Kidney epithelial cell (primary cell): ENCODE measurements around the gene KCNQ1. TPM values are rescaled to one million over a fixed set of nuclear protein-coding genes. Genes with fewer than 3 reads are reported as not detected.

Experiments
- DNase-seq: peaks from one replicate; pipeline ENCODE4 v3.0.0-alpha.2; 2010; ENCODE audit warnings: low read depth
- H3K27me3 ChIP-seq: 2 replicates; pipeline ENCODE4 v1.6.0; 2011; ENCODE audit warnings: low read length; ENCODE audit not compliant: control insufficient read depth, insufficient read depth
- H3K36me3 ChIP-seq: 2 replicates; pipeline ENCODE4 v1.5.1; 2011; ENCODE audit warnings: low read length; ENCODE audit not compliant: control insufficient read depth, insufficient read depth
- H3K4me3 ChIP-seq: 2 replicates; pipeline ENCODE4 v1.5.1; 2011; ENCODE audit warnings: low read depth, mild to moderate bottlenecking, control low read depth, low read length
- total RNA-seq: library from RNA; depleted of rRNA; stranded (reverse); fragments of >200 nt; gene quantifications from 2 replicates; pipeline ENCODE4 v1.2.3, GENCODE V29; 2015
- TF ChIP-seq, protein P1 (sequence below): IDR thresholded peaks from 2 replicates; pipeline ENCODE4 v1.5.1; 2011; ENCODE audit warnings: mild to moderate bottlenecking, moderate library complexity, low read length, control low read depth, inconsistent platforms; ENCODE audit not compliant: insufficient read depth, poor library complexity, severe bottlenecking

The KCNQ1 gene
- total RNA-seq, 1 donor from 2014 or later = 2.3 TPM

DNA sequence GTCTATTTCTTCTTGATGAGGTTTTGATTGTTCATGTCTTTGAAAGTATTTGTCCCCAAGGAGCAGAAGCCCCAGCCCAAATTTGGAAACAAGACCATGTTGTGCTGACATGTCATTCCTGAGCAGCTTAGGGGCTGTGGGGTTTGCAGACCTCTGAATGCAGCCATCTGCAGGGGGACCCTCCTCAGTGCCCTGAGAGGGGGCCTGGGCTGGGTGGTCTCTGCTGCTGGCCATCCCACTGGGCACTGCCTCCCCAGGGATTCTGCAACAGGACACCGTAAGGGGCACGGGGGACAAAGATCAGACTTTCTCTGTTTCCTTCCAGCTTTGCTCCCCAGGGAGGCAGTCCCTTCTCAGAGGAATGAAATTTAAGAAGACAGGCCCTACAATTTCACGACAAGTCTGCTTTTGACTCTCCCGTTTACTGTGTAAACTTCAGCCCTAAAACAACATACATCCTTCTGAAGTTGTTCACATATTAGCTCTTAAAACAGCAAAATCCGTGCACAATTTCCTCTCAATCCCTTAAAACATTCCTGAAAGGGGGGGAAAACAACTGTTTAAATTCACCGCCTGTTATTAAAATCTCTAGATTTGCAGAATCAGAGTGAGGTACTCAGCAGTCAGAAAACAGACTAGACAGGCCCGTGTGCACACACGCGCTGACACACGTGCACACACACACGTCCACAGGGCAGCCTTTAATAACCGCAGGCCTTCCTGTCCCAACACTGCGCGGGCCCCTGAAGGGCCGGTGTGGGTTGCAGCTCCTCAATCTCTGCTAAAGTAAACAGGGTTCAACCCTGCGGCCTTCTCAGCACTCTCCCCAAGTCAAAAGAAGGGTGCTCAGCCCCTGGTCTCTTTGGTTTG is 109.8 kb downstream of the KCNQ1 start:
- no peaks in the 10 kb centered on the region for H3K27me3 ChIP-seq

DNA sequence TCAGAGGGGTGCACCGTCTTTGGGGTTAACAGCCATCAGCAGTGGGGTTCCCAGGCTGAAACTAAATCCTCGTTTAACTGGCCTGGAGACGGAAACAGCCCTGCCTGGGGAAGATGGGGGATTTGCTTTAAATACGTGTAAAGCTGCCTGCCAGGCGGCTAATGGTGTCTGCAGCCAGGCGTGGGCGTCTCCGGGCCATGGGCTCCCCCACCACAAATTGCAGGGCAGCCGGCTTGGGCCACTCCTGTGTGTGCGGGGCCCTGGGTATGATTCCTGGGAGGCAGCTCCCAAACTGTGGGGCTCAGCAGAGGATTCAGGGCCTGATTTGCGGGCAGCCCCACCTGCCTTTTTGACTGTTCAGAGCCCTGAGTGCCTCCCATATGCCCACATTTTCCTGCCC is 110.5 kb downstream of the KCNQ1 start:
- Histone ChIP-seq H3K36me3 (no peaks in the 10 kb centered on the region), H3K27me3 (no peaks in the 10 kb centered on the region), H3K4me3 (no peak overlapping the region)
- DNase-seq = no peak
- TF ChIP-seq, protein P1, sequence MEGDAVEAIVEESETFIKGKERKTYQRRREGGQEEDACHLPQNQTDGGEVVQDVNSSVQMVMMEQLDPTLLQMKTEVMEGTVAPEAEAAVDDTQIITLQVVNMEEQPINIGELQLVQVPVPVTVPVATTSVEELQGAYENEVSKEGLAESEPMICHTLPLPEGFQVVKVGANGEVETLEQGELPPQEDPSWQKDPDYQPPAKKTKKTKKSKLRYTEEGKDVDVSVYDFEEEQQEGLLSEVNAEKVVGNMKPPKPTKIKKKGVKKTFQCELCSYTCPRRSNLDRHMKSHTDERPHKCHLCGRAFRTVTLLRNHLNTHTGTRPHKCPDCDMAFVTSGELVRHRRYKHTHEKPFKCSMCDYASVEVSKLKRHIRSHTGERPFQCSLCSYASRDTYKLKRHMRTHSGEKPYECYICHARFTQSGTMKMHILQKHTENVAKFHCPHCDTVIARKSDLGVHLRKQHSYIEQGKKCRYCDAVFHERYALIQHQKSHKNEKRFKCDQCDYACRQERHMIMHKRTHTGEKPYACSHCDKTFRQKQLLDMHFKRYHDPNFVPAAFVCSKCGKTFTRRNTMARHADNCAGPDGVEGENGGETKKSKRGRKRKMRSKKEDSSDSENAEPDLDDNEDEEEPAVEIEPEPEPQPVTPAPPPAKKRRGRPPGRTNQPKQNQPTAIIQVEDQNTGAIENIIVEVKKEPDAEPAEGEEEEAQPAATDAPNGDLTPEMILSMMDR = no peak

More for the DNA sequence above, 109.8 kb downstream of the KCNQ1 start:
- TF ChIP-seq, protein P1 = no peak
- no peak overlapping the region for H3K4me3 ChIP-seq
- DNase-seq = no peak
- no peaks in the 10 kb centered on the region for H3K36me3 ChIP-seq

DNA sequence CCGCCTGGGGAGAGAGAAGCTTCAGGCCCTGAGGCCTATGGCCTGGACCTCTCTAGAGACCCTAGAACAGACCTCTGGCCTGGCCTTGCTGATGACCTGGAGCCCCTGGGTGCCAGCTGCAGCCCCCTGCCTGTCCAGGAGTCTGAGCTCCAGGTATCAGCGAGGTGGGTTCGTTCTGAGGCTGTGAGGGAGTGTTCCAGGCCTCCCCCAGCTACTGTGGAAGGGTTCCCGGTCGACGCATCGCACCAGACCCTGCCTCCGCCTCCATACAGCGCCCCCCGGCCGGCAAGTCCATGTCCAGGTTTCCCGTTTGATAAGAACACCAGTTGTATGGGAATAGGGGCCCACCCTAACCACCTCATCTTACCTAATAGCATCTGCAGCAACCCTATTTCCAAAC is 111.1 kb downstream of the KCNQ1 start:
- no peaks in the 10 kb centered on the region for H3K27me3 ChIP-seq
- no peak for DNase-seq

DNA sequence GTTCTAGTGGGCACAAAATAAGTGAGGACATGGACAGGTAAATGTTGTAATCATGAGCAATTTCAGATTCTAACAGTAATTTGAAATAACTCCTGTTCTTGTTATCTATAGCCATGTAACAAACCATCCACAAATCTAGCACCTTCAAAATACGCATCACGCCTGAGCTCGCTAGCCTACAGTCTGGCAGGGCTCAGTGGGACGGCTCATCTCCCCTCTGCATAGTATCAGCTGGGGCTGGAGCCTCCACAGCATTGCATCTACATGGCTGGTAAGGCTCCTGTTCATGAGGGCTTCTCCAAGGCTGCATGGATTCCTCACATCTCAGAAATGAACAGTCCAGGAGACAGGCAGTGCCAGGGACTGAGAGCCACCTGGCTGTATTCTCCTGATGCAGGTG is 112.6 kb downstream of the KCNQ1 start:
- DNase-seq = no peak
- Histone ChIP-seq H3K4me3 (no peak overlapping the region), H3K27me3 (no peaks in the 10 kb centered on the region), H3K36me3 (no peaks in the 10 kb centered on the region)
- TF ChIP-seq, protein P1 = no peak

More for the DNA sequence above, 111.1 kb downstream of the KCNQ1 start:
- Histone ChIP-seq H3K36me3 (no peaks in the 10 kb centered on the region), H3K4me3 (no peak overlapping the region)
- TF ChIP-seq, protein P1 = no peak

DNA sequence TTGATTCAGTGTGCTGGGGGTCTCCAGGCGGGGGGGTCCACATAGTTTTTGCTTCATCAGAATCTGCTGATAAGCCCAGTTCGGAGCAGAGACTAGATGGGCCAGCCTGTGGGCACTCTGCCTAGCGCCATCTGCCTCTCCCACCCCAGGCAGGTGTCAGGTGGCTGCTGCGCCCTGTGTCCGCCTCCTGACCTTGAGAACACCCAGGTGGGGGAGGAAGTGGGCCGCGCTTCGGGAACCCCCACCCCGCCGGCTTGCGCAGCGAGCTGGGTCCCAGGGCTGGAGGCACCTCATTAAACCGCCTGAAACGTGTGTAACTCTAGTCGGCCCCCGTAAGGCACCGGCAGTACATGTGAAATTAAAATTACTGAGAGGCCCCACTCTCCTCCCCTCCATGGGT is 113.6 kb downstream of the KCNQ1 start:
- TF ChIP-seq, protein P1 = no peak
- no peak for DNase-seq
- Histone ChIP-seq H3K27me3 (no peaks in the 10 kb centered on the region), H3K4me3 (no peak overlapping the region), H3K36me3 (no peaks in the 10 kb centered on the region)

DNA sequence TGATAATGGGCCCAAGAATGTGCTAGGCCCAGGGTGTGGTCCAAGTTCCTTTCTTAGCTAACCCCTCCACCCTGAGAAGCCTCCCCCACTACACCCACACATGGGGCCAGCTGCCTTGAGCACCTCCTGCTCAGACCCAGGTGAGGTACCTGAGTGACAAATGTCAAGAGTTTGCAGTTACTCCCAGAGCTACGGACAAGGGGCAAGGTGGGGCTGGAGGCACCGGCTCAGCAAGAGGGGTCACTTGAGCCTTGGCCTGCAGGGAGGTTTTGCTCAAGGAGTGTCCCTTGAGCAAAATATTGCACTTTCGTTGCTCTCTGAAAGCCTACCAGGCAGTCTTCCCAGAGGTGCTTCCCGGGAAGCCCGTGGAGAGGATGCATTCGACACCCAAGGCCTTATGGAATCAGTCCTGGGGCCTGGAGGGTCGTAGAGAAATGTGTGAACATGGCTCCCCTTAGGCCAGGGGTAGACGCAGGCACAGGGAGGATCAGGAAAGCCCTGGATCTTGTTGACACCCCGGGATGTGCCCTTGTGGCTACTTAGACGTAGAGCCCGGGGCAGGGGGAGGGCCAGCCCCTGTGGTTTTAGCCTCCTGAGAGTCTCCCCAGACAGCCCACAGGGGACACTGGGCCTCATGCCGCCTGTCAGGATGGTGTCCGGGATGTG is 114.2 kb downstream of the KCNQ1 start:
- TF ChIP-seq, protein P1 = no peak
- no peak for DNase-seq

More for the DNA sequence above, 114.2 kb downstream of the KCNQ1 start:
- no peak overlapping the region for H3K4me3 ChIP-seq
- peaks cover 1% of the 10 kb centered on the region for H3K27me3 ChIP-seq
- no peaks in the 10 kb centered on the region for H3K36me3 ChIP-seq
